Endometrial microvascular endothelial cells (primary cell): ENCODE measurements around the gene GDPD4. TPM values are rescaled to one million over a fixed set of nuclear protein-coding genes. Genes with fewer than 3 reads are reported as not detected.

Source experiments
- in situ Hi-C: cut with HindIII; loops from 2 replicates; pipeline ENCODE4 v1.10.0; 2017; ENCODE audit warnings: low sequenced_read_pairs, low pct_unique_long_range_greater_than_20kb; ENCODE audit errors: inconsistent ontology term
- total RNA-seq: library from RNA; depleted of rRNA; stranded (reverse); fragments of >200 nt; gene quantifications from one replicate; pipeline ENCODE4 v1.2.3, GENCODE V29; 2015; ENCODE audit errors: inconsistent ontology term

Gene GDPD4
- total RNA-seq, 1 donor from 2014 or later = not detected

GRCh38 chr11:77211040-77211451, 90.4 kb downstream of the GDPD4 start:
- in situ Hi-C loops = no loop called here

- in situ Hi-C loops = loop anchor here (10.0 kb wide), 1 partner anchor 235 kb away; no protein-coding TSS in a partner anchor
Observed at GRCh38 chr11:77209663-77210062, 91.8 kb downstream of the GDPD4 start.

DNA sequence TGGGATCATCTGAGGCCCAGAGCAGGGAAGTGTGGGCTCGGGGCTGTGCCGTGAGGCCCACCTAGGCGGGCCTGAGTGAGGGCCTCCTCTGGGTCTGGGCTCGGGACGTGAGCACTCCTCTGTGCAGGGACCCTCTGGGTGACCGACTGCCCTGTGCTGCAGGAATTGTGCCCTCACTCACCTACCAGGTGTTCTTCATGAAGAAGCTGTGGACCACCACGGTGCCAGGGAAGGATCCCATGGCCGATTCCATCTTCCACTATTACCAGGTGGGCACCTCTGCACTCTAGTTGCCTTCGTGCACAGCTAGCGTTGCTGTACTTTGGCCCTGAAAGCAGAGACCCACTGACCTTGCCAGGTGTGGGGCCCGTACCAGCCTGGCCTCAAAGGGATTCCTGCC, 93.0 kb downstream of the GDPD4 start:
- in situ Hi-C loops = loop anchor here (10.0 kb wide), 1 partner anchor 236 kb away; no protein-coding TSS in a partner anchor

GRCh38 chr11:77207618-77208313, 93.7 kb downstream of the GDPD4 start:
- in situ Hi-C loops = loop anchor here (10.0 kb wide), 1 partner anchor 237 kb away; no protein-coding TSS in a partner anchor

DNA sequence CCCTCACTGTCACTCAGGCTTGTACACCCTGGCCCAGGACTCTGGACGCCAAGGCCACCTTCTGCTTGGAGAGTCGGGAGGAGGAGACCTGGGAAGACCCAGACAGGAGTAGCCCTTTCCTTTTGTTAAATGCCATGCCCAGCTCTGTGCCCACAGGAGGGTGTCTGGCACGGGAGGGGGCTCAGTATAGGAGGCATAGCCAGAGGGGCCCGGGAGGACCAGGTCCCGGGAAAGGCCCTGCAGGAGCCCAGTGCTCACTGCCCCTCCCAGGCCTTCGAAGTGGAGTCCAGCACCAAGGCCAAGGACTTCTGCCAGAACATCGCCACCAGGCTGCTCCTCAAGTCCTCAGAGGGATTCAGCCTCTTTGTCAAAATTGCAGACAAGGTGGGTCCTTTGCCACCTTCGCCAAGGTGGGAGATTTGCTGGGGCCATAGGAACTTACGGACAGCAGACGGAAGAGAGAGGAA, 94.4 kb downstream of the GDPD4 start:
- in situ Hi-C loops = loop anchor here (10.0 kb wide), 1 partner anchor 238 kb away; no protein-coding TSS in a partner anchor

- in situ Hi-C loops = loop anchor here (10.0 kb wide), 1 partner anchor 238 kb away; no protein-coding TSS in a partner anchor
Observed at GRCh38 chr11:77206264-77207018, 95.0 kb downstream of the GDPD4 start.

- in situ Hi-C loops = loop anchor here (10.0 kb wide), 1 partner anchor 239 kb away; no protein-coding TSS in a partner anchor
Observed at GRCh38 chr11:77205467-77206263, 95.8 kb downstream of the GDPD4 start.

DNA sequence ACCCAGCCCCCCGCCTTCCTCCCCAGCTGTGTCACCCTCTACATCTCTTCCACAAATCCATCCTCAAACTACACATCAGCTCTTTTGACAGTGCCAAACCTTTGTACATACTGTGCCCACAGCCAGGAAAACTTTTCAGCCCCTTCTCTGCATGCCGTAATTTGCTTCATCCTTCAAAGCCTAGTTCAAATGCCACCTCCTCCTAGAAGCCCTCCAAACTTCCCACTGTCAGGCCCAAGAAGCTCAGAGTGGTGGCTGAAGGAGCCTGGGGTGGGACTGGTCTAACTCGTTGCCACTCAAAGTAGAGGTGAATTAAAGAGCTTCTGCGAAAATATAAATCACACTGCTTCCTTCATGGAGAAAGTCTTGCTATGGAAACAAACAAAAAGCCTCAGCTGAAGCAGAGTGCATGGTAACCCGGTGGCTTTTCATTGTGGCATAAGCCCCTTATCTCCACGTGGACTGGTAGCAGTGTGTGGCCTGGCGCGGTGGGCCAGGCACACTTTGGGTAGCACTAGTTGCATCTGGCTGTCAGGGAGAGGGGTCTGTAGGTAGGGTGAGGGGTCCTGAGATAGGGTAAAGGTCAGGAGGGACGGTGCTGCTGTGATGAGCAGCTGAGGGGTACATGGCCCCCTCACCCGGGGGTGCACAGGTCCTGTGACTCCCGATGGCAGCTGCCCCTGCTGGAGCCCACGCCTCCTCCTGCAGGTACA, 96.6 kb downstream of the GDPD4 start:
- in situ Hi-C loops = loop anchor here (10.0 kb wide), 1 partner anchor 240 kb away; no protein-coding TSS in a partner anchor

DNA sequence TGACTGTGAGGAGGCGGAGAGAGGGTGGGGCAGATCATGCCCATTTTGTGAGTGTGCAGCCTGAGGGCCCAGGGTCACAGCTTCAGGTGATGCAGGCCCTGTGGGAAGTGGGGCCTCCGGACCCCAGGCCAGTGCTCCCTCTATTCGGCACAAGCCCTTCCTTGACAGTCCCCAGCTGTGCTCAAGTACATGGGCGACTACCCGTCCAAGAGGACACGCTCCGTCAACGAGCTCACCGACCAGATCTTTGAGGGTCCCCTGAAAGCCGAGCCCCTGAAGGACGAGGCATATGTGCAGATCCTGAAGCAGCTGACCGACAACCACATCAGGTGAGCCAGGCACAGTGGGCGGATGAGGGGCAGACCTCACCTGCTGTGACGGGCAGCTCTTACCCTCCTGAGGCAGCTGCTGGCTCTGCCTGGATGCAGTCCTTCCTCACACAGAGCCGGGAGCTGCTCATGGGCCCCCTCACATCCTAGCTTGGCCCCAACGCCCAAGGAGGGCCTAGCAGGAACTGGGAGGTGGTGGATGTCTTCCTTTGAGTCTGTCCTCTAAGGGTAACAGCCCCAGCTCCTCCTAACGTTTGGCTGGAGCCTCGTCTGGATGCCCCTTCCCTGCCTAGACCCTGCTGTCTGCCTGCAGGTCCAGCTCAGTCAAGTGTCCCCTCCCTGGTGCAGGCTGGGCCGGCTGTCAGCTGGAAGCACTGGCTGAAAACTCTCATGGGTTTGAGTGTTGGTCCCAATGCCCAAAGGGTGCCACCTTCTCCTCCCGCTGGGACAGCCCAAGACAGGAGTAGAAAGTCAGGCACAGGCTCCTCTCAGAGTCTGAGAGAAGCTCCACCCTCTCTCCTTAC, 97.4 kb downstream of the GDPD4 start:
- in situ Hi-C loops = loop anchor here (10.0 kb wide), 1 partner anchor 241 kb away; no protein-coding TSS in a partner anchor

DNA sequence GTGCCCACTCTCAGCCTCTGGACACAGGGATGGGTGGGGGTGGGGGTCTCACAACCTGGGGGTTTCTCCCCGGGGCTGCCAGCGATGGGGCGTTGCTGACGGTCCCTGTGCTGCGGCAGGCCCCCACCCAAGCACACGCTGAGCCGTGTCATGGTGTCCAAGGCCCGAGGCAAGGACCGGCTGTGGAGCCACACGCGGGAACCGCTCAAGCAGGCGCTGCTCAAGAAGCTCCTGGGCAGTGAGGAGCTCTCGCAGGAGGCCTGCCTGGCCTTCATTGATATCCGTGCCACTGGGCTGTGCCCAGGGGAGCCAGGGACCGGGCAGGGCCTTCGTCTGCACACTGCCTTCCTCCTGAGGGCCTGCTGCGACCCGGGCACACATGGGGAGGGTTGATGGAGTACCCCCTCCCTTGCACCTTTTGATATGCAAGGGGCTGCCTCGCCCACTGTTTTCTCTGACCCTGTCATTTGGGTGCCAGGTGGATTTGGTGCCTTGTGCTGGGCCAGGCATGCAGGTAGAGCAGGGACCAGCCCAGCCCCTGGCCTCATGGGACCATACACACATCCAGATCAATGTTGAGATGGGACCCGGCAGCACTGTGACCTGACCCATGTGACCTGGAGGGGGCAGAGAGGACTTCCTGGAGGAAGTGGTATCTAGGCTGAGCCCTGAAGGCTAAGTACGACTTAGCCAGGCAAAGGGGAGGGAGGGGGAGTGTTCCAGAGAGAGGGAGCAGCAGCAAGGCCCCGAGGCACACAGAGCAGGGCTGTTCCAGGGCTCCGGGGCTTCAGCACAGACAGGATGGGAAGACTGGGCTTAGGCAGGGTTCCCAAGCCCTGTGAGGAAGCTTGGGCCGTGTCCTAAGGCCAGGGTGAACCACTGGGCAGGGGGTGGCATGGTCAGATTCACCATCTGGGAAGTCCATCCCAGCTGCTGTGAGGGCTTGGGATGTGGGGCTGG, 98.3 kb downstream of the GDPD4 start:
- in situ Hi-C loops = loop anchor here (10.0 kb wide), 1 partner anchor 242 kb away; no protein-coding TSS in a partner anchor

GRCh38 chr11:77201991-77202841, 99.3 kb downstream of the GDPD4 start:
- in situ Hi-C loops = loop anchor here (10.0 kb wide), 1 partner anchor 243 kb away; no protein-coding TSS in a partner anchor

- in situ Hi-C loops = loop anchor here (10.0 kb wide), 1 partner anchor 243 kb away; no protein-coding TSS in a partner anchor
Observed at GRCh38 chr11:77201370-77201769, 100.1 kb downstream of the GDPD4 start.

DNA sequence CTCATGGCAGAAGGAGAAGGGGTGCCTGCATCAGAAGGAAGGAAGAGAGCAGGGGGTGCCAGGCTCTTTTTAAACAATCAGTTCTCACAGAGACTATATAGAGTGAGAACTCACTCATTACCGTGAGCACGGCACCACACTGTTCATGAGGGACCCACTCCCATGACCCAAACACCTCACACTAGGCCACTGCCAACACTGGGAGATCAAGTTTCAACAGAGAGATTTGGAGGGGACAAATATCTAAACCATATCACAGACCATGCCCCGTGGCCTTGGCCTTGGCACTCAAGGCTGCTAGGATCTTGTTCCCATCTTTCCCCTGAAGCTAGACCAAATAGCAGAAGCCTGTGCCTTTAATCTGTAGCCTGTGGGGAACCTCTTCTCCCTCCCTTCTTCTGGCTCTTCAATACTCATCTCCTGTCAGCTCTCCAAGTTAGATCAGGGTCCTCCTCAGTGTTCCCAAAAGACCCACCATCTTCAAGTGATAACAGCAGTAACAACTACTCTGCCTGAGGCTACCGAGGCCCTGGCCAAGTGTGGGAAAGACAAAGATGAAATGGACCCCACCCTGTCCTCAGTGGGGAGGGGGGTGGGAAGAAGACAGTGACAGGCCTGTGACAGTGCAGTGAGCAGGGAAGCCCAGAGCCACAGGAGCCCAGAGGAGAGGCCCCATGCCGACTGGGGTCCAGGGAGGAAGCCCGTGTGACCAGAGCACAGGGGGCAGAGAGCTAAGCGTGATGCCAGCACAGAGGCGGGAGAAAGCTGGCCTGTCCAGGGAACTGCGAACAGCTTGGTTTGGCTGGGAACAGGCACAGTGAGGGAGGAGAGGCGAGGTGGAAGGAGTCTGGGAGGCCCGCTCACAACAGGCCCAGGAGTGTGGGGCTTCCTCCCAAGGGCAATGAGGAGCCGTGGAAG, 100.9 kb downstream of the GDPD4 start:
- in situ Hi-C loops = loop anchor here (10.0 kb wide), 1 partner anchor 244 kb away; no protein-coding TSS in a partner anchor

DNA sequence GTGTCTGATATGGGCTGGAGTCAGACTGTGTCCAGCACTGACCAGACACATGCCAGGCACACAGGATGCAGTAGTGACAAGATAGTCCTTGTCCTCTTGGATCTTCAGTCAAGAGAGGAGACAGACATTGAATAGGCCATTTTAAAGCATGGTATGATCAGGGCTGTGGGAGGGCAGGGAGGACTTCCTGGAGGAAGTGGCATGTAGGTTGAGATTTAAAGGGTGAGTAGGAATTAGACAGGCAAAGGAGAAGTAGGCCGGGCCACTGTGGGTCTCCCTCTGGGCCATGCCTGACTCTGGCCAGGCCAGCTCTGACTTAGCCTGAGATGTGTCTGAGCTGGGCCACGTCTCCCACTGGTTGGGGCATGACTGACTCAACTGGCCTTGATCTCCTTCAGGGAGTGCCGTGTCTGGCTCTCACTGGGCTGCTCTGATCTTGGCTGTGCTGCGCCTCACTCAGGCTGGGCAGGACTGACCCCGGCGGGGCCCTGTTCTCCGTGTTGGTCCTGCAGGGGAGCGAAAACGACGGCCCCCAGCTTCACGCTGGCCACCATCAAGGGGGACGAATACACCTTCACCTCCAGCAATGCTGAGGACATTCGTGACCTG, 102.2 kb downstream of the GDPD4 start:
- in situ Hi-C loops = no loop called here
